Liver (tissue), 9 donors: ENCODE data around the gene HNRNPA0. TPM values are rescaled to one million over a fixed set of nuclear protein-coding genes. Genes with fewer than 3 reads are reported as not detected.

Experiments
- DNase-seq: peaks from one replicate; pipeline ENCODE4 v3.0.0-alpha.2; 2017; ENCODE audit warnings: low spot score
- H3K27ac ChIP-seq, 2 donors: one replicate each; pipeline ENCODE4 v1.7.0; 2013; ENCODE audit warnings: inconsistent platforms in 2 of 2, low read length in 2 of 2, control low read depth in 1 of 2, low read depth in 1 of 2, mild to moderate bottlenecking in 1 of 2
- H3K27me3 ChIP-seq, 4 donors: one replicate each; pipeline versions ENCODE4 v1.6.1 to v1.7.0; 2013; ENCODE audit warnings: low read length in 3 of 4, inconsistent platforms in 1 of 4, mild to moderate bottlenecking in 1 of 4, moderate library complexity in 1 of 4; ENCODE audit not compliant: control insufficient read depth in 4 of 4, insufficient read depth in 4 of 4
- H3K36me3 ChIP-seq, 4 donors: one replicate each; pipeline versions ENCODE4 v1.6.1 to v1.7.0; 2013; ENCODE audit warnings: low read length in 3 of 4, mild to moderate bottlenecking in 3 of 4, low read depth in 1 of 4, moderate library complexity in 1 of 4; ENCODE audit not compliant: control insufficient read depth in 4 of 4, insufficient read depth in 3 of 4
- H3K4me1 ChIP-seq, 4 donors: one replicate each; pipeline versions ENCODE4 v1.6.1 to v1.7.0; 2013; ENCODE audit warnings: low read length in 3 of 4, mild to moderate bottlenecking in 3 of 4, moderate library complexity in 1 of 4; ENCODE audit not compliant: control insufficient read depth in 4 of 4, insufficient read depth in 4 of 4
- H3K4me3 ChIP-seq, 3 donors: one replicate each; pipeline versions ENCODE4 v1.6.1 to v1.7.0; 2013; ENCODE audit warnings: low read length in 3 of 3, control low read depth in 1 of 3, low read depth in 1 of 3, mild to moderate bottlenecking in 1 of 3
- H3K9ac ChIP-seq, 2 donors: one replicate each; pipeline ENCODE4 v1.7.0; 2013; ENCODE audit warnings: low read length in 2 of 2, mild to moderate bottlenecking in 2 of 2, moderate library complexity in 2 of 2, control low read depth in 1 of 2, low read depth in 1 of 2
- H3K9me3 ChIP-seq, 4 donors: one replicate each; pipeline versions ENCODE4 v1.6.1 to v1.7.0; 2013; ENCODE audit warnings: low read length in 3 of 4; ENCODE audit not compliant: control insufficient read depth in 4 of 4
- ATF3 ChIP-seq: IDR thresholded peaks from 2 replicates; pipeline ENCODE4 v1.6.1; 2016; ENCODE audit warnings: antibody characterized with exemption
- CTCF ChIP-seq: fragments of 150-350 bp; IDR thresholded peaks from 2 replicates; pipeline ENCODE4 v1.5.1; 2017; ENCODE audit warnings: improper control_type of control experiment, low read depth, low read length; ENCODE audit not compliant: missing input control
- EGR1 ChIP-seq, 2 donors: IDR thresholded peaks; 2 replicates each; pipeline ENCODE4 v1.6.1; 2016 to 2018; ENCODE audit warnings: antibody characterized with exemption in 2 of 2, low read depth in 2 of 2
- FOXA1 ChIP-seq: IDR thresholded peaks from 2 replicates; pipeline ENCODE4 v1.6.1; 2016; ENCODE audit warnings: antibody characterized with exemption
- FOXA2 ChIP-seq: IDR thresholded peaks from 2 replicates; pipeline ENCODE4 v1.6.1; 2016; ENCODE audit warnings: antibody characterized with exemption
- GABPA ChIP-seq, 2 donors: IDR thresholded peaks in 1 of 2; conservative IDR thresholded peaks in 1 of 2; 2 replicates each; pipeline ENCODE4 v1.6.1; 2016; ENCODE audit warnings: antibody characterized with exemption in 2 of 2, mild to moderate bottlenecking in 1 of 2, moderate library complexity in 1 of 2
- HNF4A ChIP-seq, 2 donors: conservative IDR thresholded peaks; 2 replicates each; pipeline ENCODE4 v1.6.1; 2016; ENCODE audit warnings: antibody characterized with exemption in 2 of 2, mild to moderate bottlenecking in 2 of 2
- HNF4G ChIP-seq: IDR thresholded peaks from 2 replicates; pipeline ENCODE4 v1.6.1; 2016; ENCODE audit warnings: antibody characterized with exemption
- MAX ChIP-seq: IDR thresholded peaks from 2 replicates; pipeline ENCODE4 v1.6.1; 2016; ENCODE audit warnings: antibody characterized with exemption
- NR2F2 ChIP-seq: IDR thresholded peaks from 2 replicates; pipeline ENCODE4 v1.6.1; 2016; ENCODE audit warnings: antibody characterized with exemption
- RAD21 ChIP-seq, 2 donors: IDR thresholded peaks; 2 replicates each; pipeline ENCODE4 v1.6.1; 2016; ENCODE audit warnings: antibody characterized with exemption in 2 of 2, mild to moderate bottlenecking in 2 of 2
- REST ChIP-seq: IDR thresholded peaks from 2 replicates; pipeline ENCODE4 v1.6.1; 2016; ENCODE audit warnings: antibody characterized with exemption, mild to moderate bottlenecking
- RXRA ChIP-seq, 2 donors: IDR thresholded peaks; 2 replicates each; pipeline ENCODE4 v1.6.1; 2017 to 2018; ENCODE audit warnings: antibody characterized with exemption in 2 of 2, mild to moderate bottlenecking in 1 of 2
- SP1 ChIP-seq: IDR thresholded peaks from 2 replicates; pipeline ENCODE4 v1.6.1; 2018; ENCODE audit warnings: antibody characterized with exemption, mild to moderate bottlenecking
- TAF1 ChIP-seq: conservative IDR thresholded peaks from 2 replicates; pipeline ENCODE4 v1.6.1; 2016; ENCODE audit warnings: antibody characterized with exemption, mild to moderate bottlenecking
- YY1 ChIP-seq: IDR thresholded peaks from 2 replicates; pipeline ENCODE4 v1.6.1; 2016; ENCODE audit warnings: antibody characterized with exemption, mild to moderate bottlenecking
- ZBTB33 ChIP-seq: IDR thresholded peaks from 2 replicates; pipeline ENCODE4 v1.6.1; 2016; ENCODE audit warnings: antibody characterized with exemption
- WGBS: extraction: QIAGEN DNeasy Blood & Tissue Kit; methylation state at CpG from one replicate; pipeline ENCODE4 v1.1.7; 2013; 5-methylcytosine and 5-hydroxymethylcytosine counted together
- polyA plus RNA-seq, 2 donors: library from polyadenylated mRNA; stranded (reverse) in 1 of 2; unstranded in 1 of 2; fragments of 200-250 nt in 1 of 2; fragments of >200 nt in 1 of 2; fragmentation: Nextera tagmentation in 1 of 2; extraction: Ambion mirVana in 1 of 2; gene quantifications; one replicate each; pipeline versions ENCODE4 v1.2.1 to v1.2.3, GENCODE V29; 2013 to 2015
- total RNA-seq, 2 donors: library from RNA; depleted of rRNA; stranded (reverse); fragments of >200 nt; gene quantifications; one replicate each; pipeline ENCODE4 v1.2.3, GENCODE V29; 2014
- donor health status: healthy.
- donor health status: healthy.
- donor health status: healthy.
- donor health status: healthy.
- donor health status: healthy.

The HNRNPA0 gene
- total and polyA plus RNA-seq, 4 donors: 1.8 to 12.9 (median 7.6) TPM

GRCh38 chr5:137710086-137710485 is 44.1 kb downstream of the HNRNPA0 start:
- 97% methylated on average over 5 of the region's 5 CpGs for WGBS
- H3K36me3 ChIP-seq: peaks cover 0 to 2% (median 0%) of the 10 kb centered on the region in 4 donors
- peaks cover 0 to 6% (median 0%) of the 10 kb centered on the region in 4 donors for H3K4me1 ChIP-seq
- H3K9ac ChIP-seq: no peak overlapping the region
- no peak for DNase-seq
- H3K27ac ChIP-seq: no peak overlapping the region
- peaks cover 0 to 2% (median 0%) of the 10 kb centered on the region in 4 donors for H3K9me3 ChIP-seq
- H3K27me3 ChIP-seq: no peaks in the 10 kb centered on the region
- no peak for TF ChIP-seq ZBTB33
- no peak for TF ChIP-seq HNF4G
- no peak for TF ChIP-seq RAD21 (IDR thresholded peaks at IDR 0.05)
- TF ChIP-seq NR2F2: no peak
- no peak for TF ChIP-seq RXRA (IDR thresholded peaks at IDR 0.05)
- no peak for TF ChIP-seq TAF1
- TF ChIP-seq CTCF: no peak
- TF ChIP-seq MAX: no peak
- no peak for TF ChIP-seq SP1
- no peak for TF ChIP-seq ATF3
- TF ChIP-seq FOXA2: no peak
- no peak for TF ChIP-seq EGR1 (IDR thresholded peaks at IDR 0.05; ENCODE audit: low read depth in 2 of 2)
- no peak for TF ChIP-seq REST
- no peak for TF ChIP-seq HNF4A (conservative IDR thresholded peaks at IDR 0.05)
- no peak for TF ChIP-seq FOXA1
- TF ChIP-seq YY1: no peak
- TF ChIP-seq GABPA (IDR thresholded peaks at IDR 0.05 in 1 of 2, conservative IDR thresholded peaks at IDR 0.05 in 1 of 2): no peak
- H3K4me3 ChIP-seq: no peak overlapping the region
